HL-60 (cell line): ENCODE measurements around the gene GALNS.

Experiments
- DNase-seq, 2 experiments: peaks; one replicate each; pipeline ENCODE4 v3.0.0-alpha.2; 2010 to 2020; ENCODE audit warnings: low read depth in 1 of 2, low spot score in 1 of 2
- H3K27ac ChIP-seq: fragments of 250-450 bp; sonication (Bioruptor Pico); replicated peaks from 2 replicates; pipeline ENCODE4 v1.5.1; 2020; ENCODE audit warnings: mild to moderate bottlenecking, moderate library complexity
- H3K27me3 ChIP-seq: fragments of 250-450 bp; sonication (Bioruptor Pico); 2 replicates; pipeline ENCODE4 v1.5.1; 2021; ENCODE audit warnings: mild to moderate bottlenecking, moderate library complexity; ENCODE audit not compliant: insufficient read depth, poor library complexity, severe bottlenecking
- H3K4me3 ChIP-seq: replicated peaks from 2 replicates; pipeline ENCODE4 v1.5.1; 2011; ENCODE audit warnings: mild to moderate bottlenecking, control low read depth, low read length; ENCODE audit not compliant: insufficient read depth
- CTCF ChIP-seq: IDR thresholded peaks from one replicate; pipeline ENCODE4 v1.5.1; 2011; ENCODE audit warnings: low read length, control low read depth, inconsistent platforms; ENCODE audit not compliant: insufficient read depth
- GABPA ChIP-seq: IDR thresholded peaks from 2 replicates; pipeline ENCODE4 v1.6.1; 2012; ENCODE audit warnings: low read depth
- POLR2AphosphoS5 ChIP-seq: IDR thresholded peaks from 2 replicates; pipeline ENCODE4 v1.6.1; 2012; ENCODE audit warnings: low read depth
- SPI1 ChIP-seq: IDR thresholded peaks from 2 replicates; pipeline ENCODE4 v1.6.1; 2012; ENCODE audit warnings: low read depth, mild to moderate bottlenecking, borderline replicate concordance
- TF ChIP-seq, protein P1 (sequence below): IDR thresholded peaks from 2 replicates; pipeline ENCODE4 v1.6.1; 2012; ENCODE audit warnings: low read depth; ENCODE audit not compliant: insufficient replicate concordance

The GALNS gene

GRCh38 chr16:88837806-88838205 lies 18.9 kb downstream of the GALNS start:
- H3K27me3 ChIP-seq = no peaks in the 10 kb centered on the region
- no peak for DNase-seq
- H3K27ac ChIP-seq = no peak overlapping the region
- no peak overlapping the region for H3K4me3 ChIP-seq
- no peak for TF ChIP-seq GABPA
- TF ChIP-seq, protein P1, sequence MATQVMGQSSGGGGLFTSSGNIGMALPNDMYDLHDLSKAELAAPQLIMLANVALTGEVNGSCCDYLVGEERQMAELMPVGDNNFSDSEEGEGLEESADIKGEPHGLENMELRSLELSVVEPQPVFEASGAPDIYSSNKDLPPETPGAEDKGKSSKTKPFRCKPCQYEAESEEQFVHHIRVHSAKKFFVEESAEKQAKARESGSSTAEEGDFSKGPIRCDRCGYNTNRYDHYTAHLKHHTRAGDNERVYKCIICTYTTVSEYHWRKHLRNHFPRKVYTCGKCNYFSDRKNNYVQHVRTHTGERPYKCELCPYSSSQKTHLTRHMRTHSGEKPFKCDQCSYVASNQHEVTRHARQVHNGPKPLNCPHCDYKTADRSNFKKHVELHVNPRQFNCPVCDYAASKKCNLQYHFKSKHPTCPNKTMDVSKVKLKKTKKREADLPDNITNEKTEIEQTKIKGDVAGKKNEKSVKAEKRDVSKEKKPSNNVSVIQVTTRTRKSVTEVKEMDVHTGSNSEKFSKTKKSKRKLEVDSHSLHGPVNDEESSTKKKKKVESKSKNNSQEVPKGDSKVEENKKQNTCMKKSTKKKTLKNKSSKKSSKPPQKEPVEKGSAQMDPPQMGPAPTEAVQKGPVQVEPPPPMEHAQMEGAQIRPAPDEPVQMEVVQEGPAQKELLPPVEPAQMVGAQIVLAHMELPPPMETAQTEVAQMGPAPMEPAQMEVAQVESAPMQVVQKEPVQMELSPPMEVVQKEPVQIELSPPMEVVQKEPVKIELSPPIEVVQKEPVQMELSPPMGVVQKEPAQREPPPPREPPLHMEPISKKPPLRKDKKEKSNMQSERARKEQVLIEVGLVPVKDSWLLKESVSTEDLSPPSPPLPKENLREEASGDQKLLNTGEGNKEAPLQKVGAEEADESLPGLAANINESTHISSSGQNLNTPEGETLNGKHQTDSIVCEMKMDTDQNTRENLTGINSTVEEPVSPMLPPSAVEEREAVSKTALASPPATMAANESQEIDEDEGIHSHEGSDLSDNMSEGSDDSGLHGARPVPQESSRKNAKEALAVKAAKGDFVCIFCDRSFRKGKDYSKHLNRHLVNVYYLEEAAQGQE = no peak
- no peak for TF ChIP-seq CTCF
- no peak for TF ChIP-seq SPI1
- no peak for TF ChIP-seq POLR2AphosphoS5

GRCh38 chr16:88836791-88837190 lies 20.0 kb downstream of the GALNS start:
- H3K27me3 ChIP-seq = no peaks in the 10 kb centered on the region
- DNase-seq = no peak
- no peak for TF ChIP-seq GABPA
- TF ChIP-seq CTCF = no peak
- TF ChIP-seq POLR2AphosphoS5 = no peak
- TF ChIP-seq, protein P1 = no peak
- TF ChIP-seq SPI1 = no peak
- H3K27ac ChIP-seq = no peak overlapping the region
- H3K4me3 ChIP-seq = no peak overlapping the region

- Histone ChIP-seq H3K27me3 (no peaks in the 10 kb centered on the region), H3K4me3 (no peak overlapping the region), H3K27ac (no peak overlapping the region)
- DNase-seq = no peak
- TF ChIP-seq CTCF = no peak
- no peak for TF ChIP-seq SPI1
- TF ChIP-seq GABPA = no peak
- no peak for TF ChIP-seq POLR2AphosphoS5
- TF ChIP-seq, protein P1 = no peak
Measured at GRCh38 chr16:88835818-88836217, 20.9 kb downstream of the GALNS start.
